22Rv1 (cell line): ENCODE results near the gene AIP.

Experiments
- CTCF ChIP-seq: fragments of 450-650 bp; IDR thresholded peaks from 2 replicates; pipeline ENCODE4 v1.5.1; 2017; ENCODE audit warnings: mild to moderate bottlenecking
- ZFX ChIP-seq: fragments of 450-650 bp; IDR thresholded peaks from 2 replicates; pipeline ENCODE4 v1.6.1; 2017; ENCODE audit warnings: antibody characterized with exemption, borderline replicate concordance

DNA sequence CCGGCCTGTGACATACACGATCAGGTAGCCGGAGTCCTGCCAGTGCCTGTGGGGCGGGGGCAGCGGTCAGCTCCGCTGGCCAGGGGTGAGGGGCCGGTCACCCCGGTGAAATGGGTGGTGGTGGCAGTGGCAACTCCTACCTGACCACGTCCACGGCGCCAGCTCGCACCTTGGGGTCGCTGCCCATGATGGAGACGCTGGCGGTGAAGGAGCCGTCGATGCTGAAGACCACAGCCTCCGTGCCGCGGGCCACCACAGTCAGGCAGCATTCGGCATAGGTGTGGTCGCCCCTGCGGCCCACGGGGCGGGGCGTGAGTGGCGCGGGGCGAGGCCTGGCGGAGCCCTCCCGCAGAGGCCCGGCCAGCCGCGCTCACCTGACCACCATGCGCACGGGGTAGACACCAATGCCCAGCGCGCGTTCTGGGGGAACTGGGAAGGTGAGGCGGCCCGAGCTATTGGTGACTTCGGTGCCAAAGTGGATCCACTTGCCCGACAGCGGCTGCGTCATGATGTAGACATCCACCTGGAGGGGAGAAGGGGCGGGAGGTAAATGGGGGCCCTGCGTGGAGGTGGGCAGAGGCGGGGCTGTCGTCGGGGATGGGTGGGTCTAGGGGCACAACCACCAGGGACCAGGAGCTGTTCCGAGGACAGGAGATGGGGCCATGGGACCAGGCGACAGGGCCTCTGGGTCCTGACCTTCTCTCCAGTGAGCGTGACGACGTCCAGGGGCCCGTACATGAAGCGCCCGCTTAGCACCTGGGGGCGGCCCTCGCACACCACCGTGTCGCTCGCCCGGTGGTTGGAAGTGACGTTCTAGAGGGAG, 10.9 kb downstream of the AIP start:
- TF ChIP-seq ZFX (no peak), CTCF (no peak)
